ENCODE data around the gene TP53I3.
"Not testable (repeated sequence)": the region's sequence is repeated elsewhere in the genome, so short reads cannot be mapped to it uniquely, and the experiment has no call there.

Gene TP53I3

DNA sequence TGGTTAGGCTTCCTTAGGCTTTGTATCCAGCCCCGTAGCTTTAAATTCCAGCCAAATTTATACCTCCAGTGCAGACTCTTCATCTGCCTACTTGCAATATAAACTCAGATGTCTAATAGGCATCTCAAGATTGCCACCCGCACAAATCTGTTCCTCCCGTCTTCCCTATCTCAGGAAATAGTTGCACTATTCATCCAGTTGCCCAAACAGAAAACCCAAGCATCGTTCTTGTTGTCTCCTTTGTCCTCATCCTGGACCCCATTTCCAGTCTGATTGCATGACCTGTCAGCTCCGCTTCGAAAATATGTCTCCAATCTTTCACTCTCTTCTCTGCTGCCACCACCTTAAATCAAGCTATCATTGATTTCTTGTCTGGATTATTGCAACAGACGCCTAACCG lies 32.8 kb downstream of the TP53I3 start:
- no peak for DNase-seq

DNA sequence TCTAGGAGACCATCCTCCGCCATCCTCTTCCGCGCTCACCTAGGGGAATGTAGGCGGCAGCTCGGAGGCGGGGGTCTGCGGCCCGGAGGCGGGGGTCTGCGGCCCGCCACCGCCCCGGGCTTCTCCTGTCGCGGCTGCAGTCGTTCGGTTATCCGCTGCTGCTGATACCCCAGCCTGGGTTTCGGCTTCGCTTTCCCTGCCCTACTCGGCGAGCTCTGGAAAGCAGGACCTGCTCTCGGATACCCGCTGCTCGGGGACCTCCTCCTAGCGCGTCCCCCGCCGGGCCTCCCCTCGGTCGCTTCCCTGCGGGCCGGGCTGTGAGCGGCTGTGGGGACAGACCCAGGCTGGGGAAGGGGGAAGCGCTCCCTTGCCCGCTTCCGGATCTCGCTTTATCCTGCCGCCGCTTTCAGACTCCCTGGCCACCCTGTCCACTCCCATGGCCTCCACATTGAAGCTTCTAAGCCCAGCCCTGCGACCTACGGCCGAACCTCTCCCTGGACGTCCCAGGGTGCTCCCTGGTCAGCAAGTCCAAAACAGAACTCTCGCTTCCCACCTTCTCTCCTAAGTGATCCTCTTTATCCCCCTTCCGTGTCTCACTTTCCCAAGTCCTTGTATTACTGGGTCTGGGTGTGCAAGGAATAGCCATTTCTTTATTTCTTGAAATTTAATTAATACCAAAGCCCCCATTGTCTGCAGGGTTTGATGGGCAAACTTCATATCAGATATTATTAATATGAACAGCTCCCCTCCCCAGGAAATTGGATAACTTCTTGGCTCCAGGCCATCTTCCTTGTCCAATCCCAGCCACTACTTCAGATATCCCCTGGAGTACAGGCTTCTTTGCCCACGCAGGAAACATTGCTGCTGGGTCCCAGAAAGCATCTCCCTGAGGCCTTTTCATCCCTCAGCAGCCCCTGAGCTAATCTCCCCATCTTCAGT lies 34.3 kb downstream of the TP53I3 start:
- no peak for DNase-seq

DNA sequence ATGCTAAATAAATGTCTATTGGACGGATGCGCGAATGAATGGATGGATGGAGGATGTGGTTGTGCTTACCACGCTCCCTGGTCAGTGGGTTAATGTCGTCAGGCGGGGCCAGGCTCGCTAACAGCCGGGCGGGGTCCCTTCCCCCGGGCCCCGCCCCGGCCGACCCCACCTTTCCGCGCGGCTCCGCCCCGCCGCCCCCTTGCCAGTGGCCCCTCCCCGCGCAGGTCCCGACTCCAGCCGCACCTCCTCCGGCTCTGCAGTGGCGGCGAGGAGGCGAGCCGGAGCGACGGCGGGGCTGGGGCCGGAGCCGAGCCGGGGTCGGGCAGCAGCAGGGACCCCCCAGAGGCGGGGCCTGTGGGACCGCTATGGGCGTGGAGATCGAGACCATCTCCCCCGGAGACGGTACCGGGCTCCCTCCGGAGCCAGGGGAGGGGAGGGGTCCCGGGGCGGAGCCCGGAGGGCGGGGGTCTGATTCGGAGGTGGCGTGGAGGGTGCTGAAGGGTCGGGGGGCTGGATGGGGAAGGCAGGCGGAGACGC lies 35.1 kb downstream of the TP53I3 start, which contains the start of gene FKBP1B:
TSS of gene FKBP1B (plus strand) at position 257 of the 537 bp plus-strand sequence. CDS start at position 366, 109 bp downstream.
- no peak for DNase-seq

DNA sequence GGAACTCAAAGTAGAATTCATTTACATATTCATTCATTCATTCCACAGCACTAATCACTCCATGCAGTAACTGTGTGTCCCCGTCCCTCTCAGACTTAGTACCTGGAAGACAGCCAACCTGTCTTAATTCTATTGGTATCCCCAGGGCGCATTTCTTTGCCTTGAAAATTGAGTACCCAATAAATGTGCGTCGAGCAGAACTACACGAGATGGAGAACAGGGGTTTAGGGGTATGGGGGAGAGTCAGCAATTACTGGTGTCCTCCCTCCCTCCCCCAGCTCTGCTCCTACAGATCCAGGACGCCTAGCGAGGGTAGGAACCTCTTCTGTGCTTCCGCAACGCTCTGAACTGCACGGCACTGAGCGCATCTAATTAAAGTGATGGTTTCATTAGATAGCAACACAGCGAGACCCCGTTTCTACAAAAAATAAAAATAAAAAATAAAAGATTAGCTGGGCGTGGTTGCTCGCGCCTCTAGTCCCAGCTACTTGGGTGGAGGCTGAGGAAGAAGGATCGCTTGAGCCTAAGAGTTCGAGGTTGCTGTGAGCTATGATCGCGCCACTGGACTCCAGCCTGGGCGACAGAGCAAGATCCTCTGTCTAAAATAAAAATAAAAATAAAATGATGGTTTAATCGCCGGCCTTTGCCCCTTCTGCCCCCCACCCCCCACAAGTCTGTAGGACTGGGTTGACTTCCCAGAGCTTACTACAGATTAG lies 35.7 kb downstream of the TP53I3 start:
- no peak for DNase-seq

DNA sequence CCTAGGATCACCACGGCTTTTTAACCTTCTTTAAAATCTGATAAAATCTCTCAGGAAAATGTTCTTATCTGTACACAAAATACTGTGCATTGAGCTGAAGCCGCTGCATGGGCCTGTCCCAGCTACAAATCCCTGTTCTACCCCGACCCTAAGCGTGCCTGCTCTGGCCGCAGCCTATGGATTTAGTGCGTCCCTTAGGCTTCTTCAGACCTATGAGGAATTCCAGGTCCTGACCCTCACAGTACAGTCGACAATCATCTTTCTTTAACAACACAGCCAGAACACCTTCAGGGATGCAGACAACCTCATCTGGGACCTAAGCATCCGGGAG lies 37.0 kb downstream of the TP53I3 start:
- DNase-seq = no peak

DNA sequence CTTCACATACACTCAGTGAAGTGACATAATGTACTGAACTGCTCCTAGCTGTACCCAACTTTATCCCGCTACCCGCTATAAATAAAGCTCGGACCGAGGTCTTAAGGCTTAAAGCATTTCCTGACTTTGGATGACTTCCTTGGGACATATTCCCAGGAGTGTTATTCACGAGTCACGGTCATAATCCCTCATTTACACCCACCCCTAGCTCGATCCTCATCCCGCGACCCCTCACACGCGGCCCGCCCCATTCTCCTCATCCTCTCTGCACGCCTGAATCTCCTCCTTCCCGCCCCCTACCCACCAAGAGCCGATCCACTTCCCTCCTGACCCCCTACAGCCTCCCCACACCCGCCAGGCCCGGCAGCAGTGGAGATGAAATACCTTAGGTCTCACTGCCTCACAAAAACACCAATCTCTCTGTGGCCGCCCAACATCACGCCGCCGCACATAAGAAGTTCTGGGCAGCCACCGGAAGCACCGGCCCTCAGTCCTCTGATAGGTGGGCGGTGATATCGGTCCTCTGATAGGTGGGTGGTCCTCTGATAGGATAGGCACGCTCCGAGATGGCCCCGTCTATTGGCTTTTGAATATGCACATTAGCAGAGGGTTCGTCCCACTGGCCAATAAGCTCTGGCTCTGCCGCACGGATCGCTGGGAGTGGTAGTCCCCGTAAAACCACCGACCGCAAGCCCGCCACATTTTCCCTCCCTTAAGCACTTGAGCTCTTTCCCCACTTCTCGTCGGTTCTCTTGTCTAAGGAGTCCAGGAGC lies 37.5 kb downstream of the TP53I3 start, which contains the start of gene WDCP:
TSS of gene WDCP (minus strand) at position 462 of the 773 bp plus-strand sequence. CDS start 7,897 bp downstream, outside the sequence.
- no peak for DNase-seq

DNA sequence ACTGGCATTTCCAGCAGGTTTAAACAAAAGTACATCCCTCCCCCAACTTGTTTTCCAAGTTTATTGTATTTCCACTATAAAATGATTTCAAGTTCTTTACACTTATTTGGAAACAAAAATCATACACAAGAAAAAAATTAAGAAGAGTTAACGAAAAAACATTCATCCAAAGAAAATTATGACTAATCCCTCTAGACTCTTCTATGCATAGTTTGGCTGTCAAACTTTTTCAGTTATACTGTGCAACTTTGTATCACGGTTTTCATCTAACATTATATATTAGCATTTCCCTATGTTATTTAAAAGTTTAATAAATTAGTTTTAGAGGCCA lies 38.1 kb downstream of the TP53I3 start:
- no peak for DNase-seq

DNA sequence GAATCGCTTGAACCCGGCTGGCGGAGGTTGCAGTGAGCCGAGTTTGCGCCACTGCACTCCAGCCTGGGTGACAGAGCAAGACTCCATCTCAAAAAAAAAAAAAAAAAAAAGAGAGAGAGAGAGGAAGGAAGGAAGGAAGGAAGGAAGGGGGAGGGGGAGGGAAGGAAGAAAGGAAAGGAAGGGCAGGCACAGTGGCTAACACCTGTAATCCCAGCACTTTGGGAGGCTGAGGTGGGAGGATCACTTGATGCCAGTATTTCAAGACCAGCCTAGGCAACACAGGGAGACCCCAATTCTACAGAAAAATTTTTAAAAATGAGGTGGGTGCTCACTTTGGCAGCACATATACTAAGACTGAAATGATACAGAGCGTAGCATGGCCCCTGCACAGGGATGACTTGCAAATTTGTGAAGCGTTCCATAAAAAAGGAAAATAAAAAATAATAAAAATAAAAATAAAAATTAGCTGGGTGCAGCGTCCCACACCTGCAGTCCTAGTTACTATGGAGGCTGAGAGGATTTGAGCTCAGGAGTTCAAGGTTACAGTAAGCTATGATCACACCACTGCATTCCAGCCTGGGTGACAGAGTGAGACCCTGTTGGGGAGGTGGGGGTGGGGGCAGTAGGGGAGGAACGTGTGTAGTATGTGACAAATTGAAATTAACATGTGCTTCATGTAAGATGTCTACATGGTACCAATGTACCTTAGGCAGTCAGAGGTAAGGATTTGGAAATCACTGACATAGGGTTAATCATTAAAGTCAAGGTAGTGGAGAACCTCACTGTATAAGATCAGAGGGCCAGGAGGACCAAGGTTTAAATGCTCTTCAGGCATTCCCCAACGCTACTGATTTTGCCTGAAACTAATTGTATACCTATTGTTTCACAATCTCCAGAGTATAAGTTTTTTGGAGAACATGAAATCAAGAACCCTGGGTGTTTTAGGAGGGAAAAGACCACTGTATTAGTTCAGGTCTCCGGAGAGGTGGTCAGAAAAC lies 38.8 kb downstream of the TP53I3 start:
- DNase-seq = no peak

DNA sequence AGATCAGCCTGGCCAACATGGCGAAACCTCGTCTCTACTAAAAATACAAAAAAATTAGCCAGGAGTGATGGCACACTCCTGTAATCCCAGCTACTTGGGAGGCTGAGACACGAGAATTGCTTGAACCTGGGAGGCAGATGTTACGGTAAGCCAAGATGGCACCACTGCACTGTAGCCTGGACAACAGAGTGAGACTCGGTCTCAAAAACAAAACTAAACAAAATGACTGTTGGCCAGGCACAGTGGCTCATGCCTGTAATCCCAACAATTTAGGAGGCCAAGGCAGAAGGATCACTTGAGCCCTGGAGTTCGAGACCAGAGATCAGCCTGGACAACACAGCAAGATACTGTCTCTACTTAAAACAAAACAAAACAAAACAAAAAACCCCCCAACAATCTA lies 41.5 kb downstream of the TP53I3 start:
- not testable (repeated sequence) for DNase-seq

DNA sequence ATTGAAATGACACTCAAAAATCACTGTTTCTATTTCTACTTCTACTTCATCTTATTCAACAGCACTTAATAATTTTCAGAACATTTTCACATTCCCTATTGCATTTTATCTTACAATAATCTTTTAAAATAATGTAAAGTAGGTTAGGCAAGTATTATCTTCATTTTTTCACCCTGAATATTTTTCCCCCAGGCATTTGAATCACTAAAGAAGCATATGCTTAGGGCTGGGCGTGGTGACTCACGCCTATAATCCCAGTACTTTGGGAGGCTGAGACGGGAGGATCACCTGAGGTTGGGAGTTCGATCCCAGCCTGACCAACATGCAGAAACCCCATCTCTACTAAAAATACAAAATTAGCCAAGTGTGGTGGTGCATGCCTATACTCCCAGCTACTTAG lies 44.1 kb downstream of the TP53I3 start:
- no peak for DNase-seq

DNA sequence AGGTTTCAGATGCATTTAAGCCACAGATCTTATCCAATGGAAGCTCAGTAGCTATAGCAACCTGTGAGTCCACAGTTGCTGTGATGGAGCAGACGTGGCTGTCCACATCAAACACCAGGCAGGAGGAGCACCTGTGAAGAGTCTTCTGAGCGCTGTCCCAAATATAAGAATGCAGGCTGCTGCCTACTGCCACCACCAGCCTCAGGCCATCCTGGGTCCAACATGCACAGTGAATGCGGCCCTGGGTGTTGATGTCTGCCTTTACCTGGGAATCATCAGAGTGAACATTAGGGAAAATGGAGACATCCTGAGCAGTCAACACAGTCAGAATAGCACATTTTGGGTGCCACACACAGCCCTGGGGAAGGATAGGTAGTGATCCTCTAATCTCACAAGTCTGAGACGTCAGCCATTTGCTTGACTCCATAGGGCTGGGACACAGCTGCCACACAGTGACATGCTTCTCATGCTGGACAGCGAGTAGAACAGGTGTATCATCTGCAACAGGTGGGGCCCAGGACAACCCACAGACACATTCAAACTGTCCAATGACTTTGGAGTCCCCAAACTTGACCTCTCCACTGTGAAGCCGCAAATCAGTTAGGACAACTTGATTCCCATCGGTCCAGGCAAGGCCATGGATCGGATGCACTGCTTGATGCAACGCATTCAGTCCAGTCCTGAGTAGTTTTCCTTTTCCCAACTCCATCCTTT lies 45.7 kb downstream of the TP53I3 start:
- DNase-seq = no peak
